ENCODE results near the gene CDC42BPA.

- TF ChIP-seq CTCF (IDR thresholded peaks at IDR 0.05) (no peak), POLR2A (IDR thresholded peaks at IDR 0.05) (no peak), POLR2AphosphoS5 (IDR thresholded peaks at IDR 0.05; ENCODE audit: insufficient read depth in 1 of 2, low read depth in 1 of 2) (no peak)
Observed at GRCh38 chr1:227304665-227305064, 13.6 kb downstream of the CDC42BPA start.
